Neural cell (in vitro differentiated cells): Measurements from ENCODE around the gene B4GALT1. TPM values are rescaled to one million over a fixed set of nuclear protein-coding genes. Genes with fewer than 3 reads are reported as not detected.

Experiments used
- H2AFZ ChIP-seq: fragments of 200-600, 300-800 bp; sonication (generic), shearing (Covaris generic); 2 replicates; pipeline ENCODE4 v1.6.0; 2014; ENCODE audit warnings: low read depth, mild to moderate bottlenecking, antibody characterized with exemption, low read length, moderate library complexity
- H3F3A ChIP-seq: fragments of 200-600 bp; shearing (Covaris generic); 2 replicates; pipeline ENCODE4 v1.6.1; 2016; ENCODE audit warnings: mild to moderate bottlenecking, moderate library complexity, mixed read lengths, antibody characterized with exemption, low read length; ENCODE audit not compliant: insufficient read depth, poor library complexity, severe bottlenecking
- H3K27ac ChIP-seq: fragments of 200-600, 300-800 bp; sonication (generic), shearing (Covaris generic); 2 replicates; pipeline ENCODE4 v1.5.1; 2014; ENCODE audit warnings: mild to moderate bottlenecking, low read length, moderate library complexity
- H3K27me3 ChIP-seq: fragments of 300-800, 200-600 bp; sonication (generic), shearing (Covaris generic); 2 replicates; pipeline ENCODE4 v1.6.0; 2014; ENCODE audit warnings: mild to moderate bottlenecking, low read depth, low read length, moderate library complexity; ENCODE audit not compliant: insufficient read depth
- H3K36me3 ChIP-seq: fragments of 300-800, 200-600 bp; sonication (generic), shearing (Covaris generic); 2 replicates; pipeline ENCODE4 v1.5.1; 2014; ENCODE audit warnings: mild to moderate bottlenecking, antibody characterized with exemption, low read length, moderate library complexity; ENCODE audit not compliant: insufficient read depth
- H3K4me2 ChIP-seq: fragments of 300-800, 200-600 bp; sonication (generic), shearing (Covaris generic); 2 replicates; pipeline ENCODE4 v1.6.0; 2014; ENCODE audit warnings: mild to moderate bottlenecking, low read length
- H3K4me3 ChIP-seq: fragments of 300-800, 200-600 bp; sonication (generic), shearing (Covaris generic); 2 replicates; pipeline ENCODE4 v1.5.1; 2014; ENCODE audit warnings: mild to moderate bottlenecking, low read length, moderate library complexity
- H3K79me2 ChIP-seq: fragments of 200-600 bp; shearing (Covaris generic); replicated peaks from 2 replicates; pipeline ENCODE4 v1.6.0; 2014; ENCODE audit warnings: mild to moderate bottlenecking, low read length, moderate library complexity; ENCODE audit not compliant: insufficient read depth
- H3K9ac ChIP-seq: fragments of 300-800, 200-600 bp; sonication (generic), shearing (Covaris generic); 2 replicates; pipeline ENCODE4 v1.6.1; 2016; ENCODE audit warnings: mild to moderate bottlenecking, low read length, mixed read lengths
- H3K9me2 ChIP-seq: fragments of 200-600 bp; shearing (Covaris generic); 2 replicates; pipeline ENCODE4 v1.6.1; 2016; ENCODE audit warnings: mild to moderate bottlenecking, low read length, mixed read lengths; ENCODE audit not compliant: insufficient read depth
- H3K9me3 ChIP-seq: fragments of 200-600, 300-800 bp; sonication (generic), shearing (Covaris generic); 2 replicates; pipeline ENCODE4 v1.6.1; 2016; ENCODE audit warnings: mild to moderate bottlenecking, mixed run types, low read length, moderate library complexity, mixed read lengths
- H4K20me1 ChIP-seq: fragments of 200-600 bp; shearing (Covaris generic); 2 replicates; pipeline ENCODE4 v1.6.1; 2016; ENCODE audit warnings: mild to moderate bottlenecking, mixed run types; ENCODE audit not compliant: insufficient read depth
- EP300 ChIP-seq: fragments of 450-650 bp; conservative IDR thresholded peaks from 2 replicates; pipeline ENCODE4 v1.6.1; 2014; ENCODE audit warnings: antibody characterized with exemption, mild to moderate bottlenecking, moderate library complexity; ENCODE audit not compliant: poor library complexity, severe bottlenecking
- EZH2 ChIP-seq: fragments of 200-600, 300-800 bp; shearing (Covaris generic), sonication (generic); IDR thresholded peaks from 2 replicates; pipeline ENCODE4 v1.6.1; 2014; ENCODE audit warnings: antibody characterized with exemption, low read length, borderline replicate concordance, mild to moderate bottlenecking; ENCODE audit not compliant: insufficient read depth, poor library complexity, severe bottlenecking
- MXI1 ChIP-seq: fragments of 450-650 bp; conservative IDR thresholded peaks from 2 replicates; pipeline ENCODE4 v1.6.1; 2014; ENCODE audit warnings: antibody characterized with exemption, mild to moderate bottlenecking; ENCODE audit not compliant: poor library complexity, severe bottlenecking
- POLR2AphosphoS5 ChIP-seq: IDR thresholded peaks from 2 replicates; pipeline ENCODE4 v1.6.1; 2012
- RAD21 ChIP-seq: fragments of 450-650 bp; conservative IDR thresholded peaks from 2 replicates; pipeline ENCODE4 v1.6.1; 2014; ENCODE audit warnings: antibody characterized with exemption, mild to moderate bottlenecking, moderate library complexity
- SMC3 ChIP-seq: fragments of 450-650 bp; conservative IDR thresholded peaks from 2 replicates; pipeline ENCODE4 v1.6.1; 2014; ENCODE audit warnings: antibody characterized with exemption, mild to moderate bottlenecking, moderate library complexity; ENCODE audit not compliant: poor library complexity
- TAF1 ChIP-seq: IDR thresholded peaks from 2 replicates; pipeline ENCODE4 v1.6.1; 2012; ENCODE audit warnings: low read depth
- polyA plus RNA-seq: library from polyadenylated mRNA; depleted of rRNA; stranded (reverse); fragments of >200 nt; gene quantifications from 2 replicates; pipeline ENCODE4 v1.2.3, GENCODE V29; 2014
- TF ChIP-seq, protein P1 (sequence below): IDR thresholded peaks from 2 replicates; pipeline ENCODE4 v1.6.1; 2012; ENCODE audit warnings: borderline replicate concordance
- TF ChIP-seq, protein P2 (sequence below): fragments of 450-650 bp; IDR thresholded peaks from 2 replicates; pipeline ENCODE4 v1.5.1; 2014; ENCODE audit warnings: antibody characterized with exemption, mild to moderate bottlenecking, moderate library complexity; ENCODE audit not compliant: poor library complexity, severe bottlenecking

Gene B4GALT1
- polyA plus RNA-seq, 1 donor from 2014 or later = 0.41 TPM

DNA sequence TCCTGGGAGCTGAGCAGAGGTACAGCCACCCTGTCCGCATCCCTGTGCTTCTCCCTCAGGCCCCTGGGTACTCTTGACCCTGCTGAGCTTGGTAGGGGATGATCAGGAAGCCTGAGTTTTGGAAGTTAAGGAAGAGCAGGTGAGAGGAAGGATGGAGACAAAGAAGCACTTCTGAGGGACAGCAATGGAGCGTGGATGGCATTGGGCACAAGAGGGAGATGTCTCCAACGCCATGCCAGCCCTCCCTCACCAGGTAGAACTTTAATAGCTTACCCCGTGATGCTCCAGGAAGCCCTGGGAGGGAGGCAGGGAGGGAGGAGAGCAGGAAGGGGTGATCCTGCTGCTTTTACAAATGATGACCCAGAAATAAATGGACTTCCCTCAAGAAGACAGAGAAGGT lies 60.8 kb downstream of the B4GALT1 start:
- Histone ChIP-seq H3K9me2 (no peaks in the 10 kb centered on the region), H2AFZ (no peak overlapping the region), H3K36me3 (no peaks in the 10 kb centered on the region), H3K27ac (no peak overlapping the region), H3K27me3 (no peaks in the 10 kb centered on the region), H3K9ac (no peak overlapping the region), H3K9me3 (no peaks in the 10 kb centered on the region), H3F3A (no peaks in the 10 kb centered on the region), H3K79me2 (no peaks in the 10 kb centered on the region), H3K4me2 (no peak overlapping the region), H3K4me3 (no peak overlapping the region), H4K20me1 (no peaks in the 10 kb centered on the region)
- TF ChIP-seq EZH2 (no peak), EP300 (no peak), SMC3 (no peak), MXI1 (no peak), RAD21 (no peak), POLR2AphosphoS5 (no peak), TAF1 (no peak)
- TF ChIP-seq, protein P1, sequence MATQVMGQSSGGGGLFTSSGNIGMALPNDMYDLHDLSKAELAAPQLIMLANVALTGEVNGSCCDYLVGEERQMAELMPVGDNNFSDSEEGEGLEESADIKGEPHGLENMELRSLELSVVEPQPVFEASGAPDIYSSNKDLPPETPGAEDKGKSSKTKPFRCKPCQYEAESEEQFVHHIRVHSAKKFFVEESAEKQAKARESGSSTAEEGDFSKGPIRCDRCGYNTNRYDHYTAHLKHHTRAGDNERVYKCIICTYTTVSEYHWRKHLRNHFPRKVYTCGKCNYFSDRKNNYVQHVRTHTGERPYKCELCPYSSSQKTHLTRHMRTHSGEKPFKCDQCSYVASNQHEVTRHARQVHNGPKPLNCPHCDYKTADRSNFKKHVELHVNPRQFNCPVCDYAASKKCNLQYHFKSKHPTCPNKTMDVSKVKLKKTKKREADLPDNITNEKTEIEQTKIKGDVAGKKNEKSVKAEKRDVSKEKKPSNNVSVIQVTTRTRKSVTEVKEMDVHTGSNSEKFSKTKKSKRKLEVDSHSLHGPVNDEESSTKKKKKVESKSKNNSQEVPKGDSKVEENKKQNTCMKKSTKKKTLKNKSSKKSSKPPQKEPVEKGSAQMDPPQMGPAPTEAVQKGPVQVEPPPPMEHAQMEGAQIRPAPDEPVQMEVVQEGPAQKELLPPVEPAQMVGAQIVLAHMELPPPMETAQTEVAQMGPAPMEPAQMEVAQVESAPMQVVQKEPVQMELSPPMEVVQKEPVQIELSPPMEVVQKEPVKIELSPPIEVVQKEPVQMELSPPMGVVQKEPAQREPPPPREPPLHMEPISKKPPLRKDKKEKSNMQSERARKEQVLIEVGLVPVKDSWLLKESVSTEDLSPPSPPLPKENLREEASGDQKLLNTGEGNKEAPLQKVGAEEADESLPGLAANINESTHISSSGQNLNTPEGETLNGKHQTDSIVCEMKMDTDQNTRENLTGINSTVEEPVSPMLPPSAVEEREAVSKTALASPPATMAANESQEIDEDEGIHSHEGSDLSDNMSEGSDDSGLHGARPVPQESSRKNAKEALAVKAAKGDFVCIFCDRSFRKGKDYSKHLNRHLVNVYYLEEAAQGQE = no peak
- TF ChIP-seq, protein P2, sequence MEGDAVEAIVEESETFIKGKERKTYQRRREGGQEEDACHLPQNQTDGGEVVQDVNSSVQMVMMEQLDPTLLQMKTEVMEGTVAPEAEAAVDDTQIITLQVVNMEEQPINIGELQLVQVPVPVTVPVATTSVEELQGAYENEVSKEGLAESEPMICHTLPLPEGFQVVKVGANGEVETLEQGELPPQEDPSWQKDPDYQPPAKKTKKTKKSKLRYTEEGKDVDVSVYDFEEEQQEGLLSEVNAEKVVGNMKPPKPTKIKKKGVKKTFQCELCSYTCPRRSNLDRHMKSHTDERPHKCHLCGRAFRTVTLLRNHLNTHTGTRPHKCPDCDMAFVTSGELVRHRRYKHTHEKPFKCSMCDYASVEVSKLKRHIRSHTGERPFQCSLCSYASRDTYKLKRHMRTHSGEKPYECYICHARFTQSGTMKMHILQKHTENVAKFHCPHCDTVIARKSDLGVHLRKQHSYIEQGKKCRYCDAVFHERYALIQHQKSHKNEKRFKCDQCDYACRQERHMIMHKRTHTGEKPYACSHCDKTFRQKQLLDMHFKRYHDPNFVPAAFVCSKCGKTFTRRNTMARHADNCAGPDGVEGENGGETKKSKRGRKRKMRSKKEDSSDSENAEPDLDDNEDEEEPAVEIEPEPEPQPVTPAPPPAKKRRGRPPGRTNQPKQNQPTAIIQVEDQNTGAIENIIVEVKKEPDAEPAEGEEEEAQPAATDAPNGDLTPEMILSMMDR = no peak

DNA sequence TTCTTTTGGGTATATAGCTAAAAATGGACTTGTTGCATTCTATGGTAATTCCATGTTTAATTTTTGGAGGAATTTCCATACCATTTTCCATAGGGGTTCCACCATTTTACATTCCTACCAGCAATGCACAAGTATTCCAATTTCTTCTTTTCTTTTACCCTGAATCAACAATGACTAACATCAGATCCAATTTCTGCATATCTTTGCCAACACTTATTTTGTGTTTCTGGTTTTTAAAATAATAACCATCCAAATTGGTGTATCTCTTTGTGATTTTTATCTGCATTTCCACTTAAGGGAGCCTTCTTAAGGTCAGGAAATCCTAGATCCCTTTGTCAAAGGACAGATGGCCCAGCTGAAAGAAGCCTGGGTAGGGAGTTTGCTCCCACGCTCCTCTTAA lies 61.2 kb downstream of the B4GALT1 start:
- Histone ChIP-seq H3K4me2 (no peak overlapping the region), H3K9me2 (no peaks in the 10 kb centered on the region), H3K27me3 (no peaks in the 10 kb centered on the region), H2AFZ (no peak overlapping the region), H4K20me1 (no peaks in the 10 kb centered on the region), H3K36me3 (no peaks in the 10 kb centered on the region), H3F3A (no peaks in the 10 kb centered on the region), H3K4me3 (no peak overlapping the region), H3K9ac (no peak overlapping the region), H3K9me3 (no peaks in the 10 kb centered on the region), H3K27ac (no peak overlapping the region), H3K79me2 (no peaks in the 10 kb centered on the region)
- TF ChIP-seq, protein P2 = no peak
- no peak for TF ChIP-seq POLR2AphosphoS5
- no peak for TF ChIP-seq EZH2
- TF ChIP-seq SMC3 = no peak
- no peak for TF ChIP-seq EP300
- no peak for TF ChIP-seq TAF1
- TF ChIP-seq MXI1 = no peak
